Tibial nerve (tissue), 3 donors: ENCODE results near the gene TTC3.

Experiments used
- CTCF ChIP-seq, 5 experiments: fragments of 200-600 bp in 3 of 5; fragments of 450-650 bp in 2 of 5; sonication (generic) in 3 of 5; IDR thresholded peaks; one replicate each; pipeline ENCODE4 v1.5.1; 2016 to 2019; ENCODE audit warnings: antibody characterized with exemption in 5 of 5, mild to moderate bottlenecking in 3 of 5, moderate library complexity in 2 of 5
- POLR2A ChIP-seq, 2 donors: fragments of 450-650 bp; IDR thresholded peaks; one replicate each; pipeline ENCODE4 v1.6.1; 2017; ENCODE audit warnings: antibody characterized with exemption in 2 of 2, mild to moderate bottlenecking in 2 of 2, moderate library complexity in 2 of 2

GRCh38 chr21:37119421-37120218, 46.6 kb downstream of the TTC3 start:
- TF ChIP-seq POLR2A (IDR thresholded peaks at IDR 0.05): no peak
- TF ChIP-seq CTCF (IDR thresholded peaks at IDR 0.05): no peak
